Panc1 (cell line): ENCODE data around the gene G0S2. TPM values are rescaled to one million over a fixed set of nuclear protein-coding genes. Genes with fewer than 3 reads are reported as not detected.

ENCODE experiments used
- ATAC-seq: fragments of 200-7000 bp; cut with Tn5 transposase; 2 replicates; pipeline ENCODE4 v1.9.1; 2020; ENCODE audit warnings: mild to moderate bottlenecking, moderate library complexity
- BruUV-seq: library from RNA; stranded (reverse); fragments of 400-500 nt; replicated peaks from 2 replicates; lab custom pipeline; 2021; lab: Mats Ljungman, UMichigan
- CTCF ChIA-PET: fragments of 300-600 bp; sonication (Branson Sonifier 250); formaldehyde crosslinking; loops from one replicate; lab custom pipeline; 2022; ENCODE audit warnings: antibody characterized with exemption; lab: Charles Lee
- POLR2A ChIA-PET: fragments of 300-600 bp; sonication (Branson Sonifier 250); formaldehyde crosslinking; loops from one replicate; lab custom pipeline; 2022; ENCODE audit warnings: antibody characterized with exemption; lab: Charles Lee
- DNase-seq: peaks from one replicate; pipeline ENCODE4 v3.0.0-alpha.2; 2010; ENCODE audit warnings: low read depth, low spot score
- H3K27ac ChIP-seq: 2 replicates; pipeline ENCODE4 v1.5.1; 2011; ENCODE audit warnings: mild to moderate bottlenecking, low read length, inconsistent platforms
- H3K27me3 ChIP-seq: fragments of 200-500 bp; sonication (Bioruptor generic); 2 replicates; pipeline ENCODE4 v1.6.0; 2014; ENCODE audit warnings: low read length, inconsistent platforms; ENCODE audit not compliant: control insufficient read depth, insufficient read depth
- H3K36me3 ChIP-seq: fragments of 200-500 bp; sonication (Bioruptor generic); 2 replicates; pipeline ENCODE4 v1.5.1; 2014; ENCODE audit warnings: inconsistent platforms, mild to moderate bottlenecking, low read length, moderate library complexity; ENCODE audit not compliant: control insufficient read depth, insufficient read depth
- H3K4me1 ChIP-seq: 2 replicates; pipeline ENCODE4 v1.5.1; 2011; ENCODE audit warnings: inconsistent platforms, mild to moderate bottlenecking, low read length, moderate library complexity; ENCODE audit not compliant: control insufficient read depth, insufficient read depth
- H3K4me3 ChIP-seq, 2 experiments: 2 replicates each; pipeline ENCODE4 v1.5.1; 2011 to 2012; ENCODE audit warnings: low read depth in 2 of 2, low read length in 2 of 2, mild to moderate bottlenecking in 2 of 2, inconsistent platforms in 1 of 2, moderate library complexity in 1 of 2
- H3K9me3 ChIP-seq: fragments of 200-500 bp; sonication (Bioruptor generic); 2 replicates; pipeline ENCODE4 v1.5.1; 2014; ENCODE audit warnings: low read depth, mild to moderate bottlenecking, inconsistent platforms, low read length, moderate library complexity; ENCODE audit not compliant: control insufficient read depth, insufficient read depth
- POLR2AphosphoS5 ChIP-seq: IDR thresholded peaks from 2 replicates; pipeline ENCODE4 v1.6.1; 2012; ENCODE audit warnings: mild to moderate bottlenecking, low read depth, low read length, moderate library complexity
- SIN3A ChIP-seq: IDR thresholded peaks from 2 replicates; pipeline ENCODE4 v1.6.1; 2012; ENCODE audit warnings: low read depth, mild to moderate bottlenecking, low read length, moderate library complexity, borderline replicate concordance; ENCODE audit not compliant: insufficient read depth
- TCF7L2 ChIP-seq: IDR thresholded peaks from 2 replicates; pipeline ENCODE4 v1.6.1; 2011; ENCODE audit warnings: mild to moderate bottlenecking, low read depth, low read length, inconsistent platforms
- in situ Hi-C: cut with HindIII; loops from 2 replicates; pipeline ENCODE4 v1.10.0; 2016; ENCODE audit warnings: low sequenced_read_pairs, low pct_unique_long_range_greater_than_20kb
- intact Hi-C: fragments of 100-400 bp; cut with micrococcal nuclease; formaldehyde crosslinking; loops from one replicate; pipeline ENCODE4 v1.10.0; 2022; ENCODE audit not compliant: unreplicated experiment
- total RNA-seq: library from RNA; stranded (reverse); gene quantifications from one replicate; pipeline ENCODE4 v1.2.1, GENCODE V29; 2021; ENCODE audit not compliant: unreplicated experiment
- TF ChIP-seq, protein P1 (sequence below), 2 experiments: IDR thresholded peaks; 2 replicates each; pipeline ENCODE4 v1.6.1; 2011 to 2012; ENCODE audit warnings: low read depth in 2 of 2, control low read depth in 1 of 2, low read length in 1 of 2, mild to moderate bottlenecking in 1 of 2, moderate library complexity in 1 of 2; ENCODE audit not compliant: insufficient read depth in 1 of 2
- TF ChIP-seq, protein P2 (sequence below): fragments of 450-650 bp; IDR thresholded peaks from 2 replicates; pipeline ENCODE4 v1.5.1; 2017; ENCODE audit warnings: mild to moderate bottlenecking

G0S2 gene
- total RNA-seq, 1 experiment from 2014 or later: 2.5 TPM

GRCh38 chr1:209691237-209691636, 16.0 kb downstream of the G0S2 start:
- in situ Hi-C loops (no loop called here), intact Hi-C loops (no loop called here)
- Histone ChIP-seq H3K4me1 (no peaks in the 10 kb centered on the region), H3K36me3 (no peaks in the 10 kb centered on the region), H3K27ac (no peak overlapping the region), H3K4me3 (no peak overlapping the region), H3K27me3 (no peaks in the 10 kb centered on the region; the same call in 1 of the 2 replicates), H3K9me3 (no peaks in the 10 kb centered on the region)
- CTCF ChIA-PET: no interaction called here
- no peak for DNase-seq
- no peak for ATAC-seq
- POLR2A ChIA-PET: no interaction called here
- no TSS peak for BruUV-seq
- TF ChIP-seq TCF7L2 (no peak), POLR2AphosphoS5 (no peak), SIN3A (no peak)
- TF ChIP-seq, protein P1, sequence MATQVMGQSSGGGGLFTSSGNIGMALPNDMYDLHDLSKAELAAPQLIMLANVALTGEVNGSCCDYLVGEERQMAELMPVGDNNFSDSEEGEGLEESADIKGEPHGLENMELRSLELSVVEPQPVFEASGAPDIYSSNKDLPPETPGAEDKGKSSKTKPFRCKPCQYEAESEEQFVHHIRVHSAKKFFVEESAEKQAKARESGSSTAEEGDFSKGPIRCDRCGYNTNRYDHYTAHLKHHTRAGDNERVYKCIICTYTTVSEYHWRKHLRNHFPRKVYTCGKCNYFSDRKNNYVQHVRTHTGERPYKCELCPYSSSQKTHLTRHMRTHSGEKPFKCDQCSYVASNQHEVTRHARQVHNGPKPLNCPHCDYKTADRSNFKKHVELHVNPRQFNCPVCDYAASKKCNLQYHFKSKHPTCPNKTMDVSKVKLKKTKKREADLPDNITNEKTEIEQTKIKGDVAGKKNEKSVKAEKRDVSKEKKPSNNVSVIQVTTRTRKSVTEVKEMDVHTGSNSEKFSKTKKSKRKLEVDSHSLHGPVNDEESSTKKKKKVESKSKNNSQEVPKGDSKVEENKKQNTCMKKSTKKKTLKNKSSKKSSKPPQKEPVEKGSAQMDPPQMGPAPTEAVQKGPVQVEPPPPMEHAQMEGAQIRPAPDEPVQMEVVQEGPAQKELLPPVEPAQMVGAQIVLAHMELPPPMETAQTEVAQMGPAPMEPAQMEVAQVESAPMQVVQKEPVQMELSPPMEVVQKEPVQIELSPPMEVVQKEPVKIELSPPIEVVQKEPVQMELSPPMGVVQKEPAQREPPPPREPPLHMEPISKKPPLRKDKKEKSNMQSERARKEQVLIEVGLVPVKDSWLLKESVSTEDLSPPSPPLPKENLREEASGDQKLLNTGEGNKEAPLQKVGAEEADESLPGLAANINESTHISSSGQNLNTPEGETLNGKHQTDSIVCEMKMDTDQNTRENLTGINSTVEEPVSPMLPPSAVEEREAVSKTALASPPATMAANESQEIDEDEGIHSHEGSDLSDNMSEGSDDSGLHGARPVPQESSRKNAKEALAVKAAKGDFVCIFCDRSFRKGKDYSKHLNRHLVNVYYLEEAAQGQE (IDR thresholded peaks at IDR 0.05; ENCODE audit: insufficient read depth in 1 of 2, low read depth in 2 of 2, low read length in 1 of 2): no peak
- TF ChIP-seq, protein P2, sequence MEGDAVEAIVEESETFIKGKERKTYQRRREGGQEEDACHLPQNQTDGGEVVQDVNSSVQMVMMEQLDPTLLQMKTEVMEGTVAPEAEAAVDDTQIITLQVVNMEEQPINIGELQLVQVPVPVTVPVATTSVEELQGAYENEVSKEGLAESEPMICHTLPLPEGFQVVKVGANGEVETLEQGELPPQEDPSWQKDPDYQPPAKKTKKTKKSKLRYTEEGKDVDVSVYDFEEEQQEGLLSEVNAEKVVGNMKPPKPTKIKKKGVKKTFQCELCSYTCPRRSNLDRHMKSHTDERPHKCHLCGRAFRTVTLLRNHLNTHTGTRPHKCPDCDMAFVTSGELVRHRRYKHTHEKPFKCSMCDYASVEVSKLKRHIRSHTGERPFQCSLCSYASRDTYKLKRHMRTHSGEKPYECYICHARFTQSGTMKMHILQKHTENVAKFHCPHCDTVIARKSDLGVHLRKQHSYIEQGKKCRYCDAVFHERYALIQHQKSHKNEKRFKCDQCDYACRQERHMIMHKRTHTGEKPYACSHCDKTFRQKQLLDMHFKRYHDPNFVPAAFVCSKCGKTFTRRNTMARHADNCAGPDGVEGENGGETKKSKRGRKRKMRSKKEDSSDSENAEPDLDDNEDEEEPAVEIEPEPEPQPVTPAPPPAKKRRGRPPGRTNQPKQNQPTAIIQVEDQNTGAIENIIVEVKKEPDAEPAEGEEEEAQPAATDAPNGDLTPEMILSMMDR: no peak

DNA sequence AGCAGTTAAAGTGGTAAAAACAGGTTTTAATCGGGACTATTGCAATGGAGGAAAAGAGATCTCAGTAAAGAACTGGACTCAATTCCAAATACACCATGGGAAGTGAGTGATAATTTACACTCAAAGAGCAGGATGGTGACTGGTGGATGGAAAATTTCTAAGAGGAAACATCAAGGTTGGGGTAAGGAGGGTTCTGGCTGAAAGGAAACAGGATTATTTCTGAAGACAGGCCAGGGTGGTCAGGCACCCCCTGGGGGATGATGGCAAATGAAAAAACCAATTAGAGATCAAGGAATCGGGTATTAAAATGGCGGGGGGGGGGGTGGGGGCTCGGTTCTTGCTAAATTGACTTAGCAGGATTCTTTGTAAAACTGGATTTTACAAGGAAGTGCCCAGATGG, 17.1 kb downstream of the G0S2 start:
- ChIA-PET POLR2A (no interaction called here), CTCF (interaction anchor here (0.7 to 1.1 kb wide), 2 partner anchors 9 to 123 kb away, joined by 4 to 5 read pairs; no protein-coding TSS in a partner anchor)
- TF ChIP-seq, protein P1 (IDR thresholded peaks at IDR 0.05; ENCODE audit: insufficient read depth in 1 of 2, low read depth in 2 of 2, low read length in 1 of 2): no peak
- TF ChIP-seq, protein P2: no peak
- TF ChIP-seq TCF7L2 (no peak), SIN3A (no peak), POLR2AphosphoS5 (no peak)
- ATAC-seq (peak; percentile 45; the same call in 1 of the 2 replicates), DNase-seq (no peak)
- Histone ChIP-seq H3K4me3 (no peak overlapping the region), H3K27me3 (no peaks in the 10 kb centered on the region; the same call in 1 of the 2 replicates), H3K27ac (no peak overlapping the region), H3K9me3 (no peaks in the 10 kb centered on the region), H3K4me1 (no peaks in the 10 kb centered on the region), H3K36me3 (no peaks in the 10 kb centered on the region)
- BruUV-seq: no TSS peak
- intact Hi-C loops: loop anchor here (2.0 kb wide), 2 partner anchors 115 to 123 kb away; no protein-coding TSS in a partner anchor
- in situ Hi-C loops: no loop called here
